Measurements from ENCODE around the gene NHSL1. TPM values are rescaled to one million over a fixed set of nuclear protein-coding genes. Genes with fewer than 3 reads are reported as not detected.
"Not testable (repeated sequence)": the region's sequence is repeated elsewhere in the genome, so short reads cannot be mapped to it uniquely, and the experiment has no call there.

The NHSL1 gene
- total RNA-seq, 1 donor from 2014 or later: 34.8 TPM

DNA sequence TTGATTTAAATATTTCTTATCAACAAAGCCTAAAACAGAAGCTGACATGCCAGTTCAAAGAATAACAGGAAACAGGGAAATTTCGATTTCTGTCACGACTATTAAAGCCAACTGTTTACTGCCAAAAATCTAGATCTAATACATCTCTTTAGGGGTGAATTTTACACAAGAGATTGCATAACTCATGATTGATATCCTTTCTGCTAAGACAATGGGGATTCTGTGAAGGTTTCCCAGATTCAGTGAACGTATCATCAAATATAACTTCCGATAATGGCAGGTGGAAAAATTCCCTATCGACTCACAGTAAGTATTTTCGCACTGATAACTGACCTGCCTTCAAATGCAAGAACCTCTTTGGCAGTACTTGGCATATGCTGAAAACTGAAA, 42.9 kb downstream of the NHSL1 start:
- no peak for ATAC-seq

DNA sequence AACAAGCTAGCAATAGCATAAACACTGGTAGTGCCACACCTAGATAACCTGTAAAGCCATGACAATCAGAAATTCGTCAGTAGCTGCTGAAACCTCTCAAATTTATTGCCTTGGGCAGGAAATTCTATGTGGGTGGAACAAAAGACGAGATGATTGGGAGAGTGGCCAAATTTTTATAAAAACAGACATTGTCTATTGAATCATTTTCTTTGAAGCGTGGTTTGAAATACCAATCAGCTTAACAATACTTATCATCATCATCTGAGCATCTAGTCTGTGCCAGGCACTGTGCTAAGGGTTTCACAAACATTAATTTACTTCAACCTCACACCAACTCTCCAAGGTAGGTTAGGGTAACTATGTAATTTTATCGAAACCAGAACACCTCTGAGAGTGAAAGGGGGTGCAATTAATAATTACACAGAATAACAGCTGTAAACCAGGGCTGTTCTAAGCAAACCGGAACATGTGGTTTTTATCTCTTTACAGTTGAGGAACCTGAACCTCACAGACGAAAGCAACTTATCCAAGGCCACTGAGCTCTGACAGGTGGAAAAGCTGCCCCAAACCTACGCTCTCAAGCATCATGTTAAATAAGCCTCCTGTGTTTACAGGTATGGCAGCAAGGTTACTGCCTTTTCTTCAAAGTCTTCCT, 43.4 kb downstream of the NHSL1 start:
- peak; percentile 81 for ATAC-seq

DNA sequence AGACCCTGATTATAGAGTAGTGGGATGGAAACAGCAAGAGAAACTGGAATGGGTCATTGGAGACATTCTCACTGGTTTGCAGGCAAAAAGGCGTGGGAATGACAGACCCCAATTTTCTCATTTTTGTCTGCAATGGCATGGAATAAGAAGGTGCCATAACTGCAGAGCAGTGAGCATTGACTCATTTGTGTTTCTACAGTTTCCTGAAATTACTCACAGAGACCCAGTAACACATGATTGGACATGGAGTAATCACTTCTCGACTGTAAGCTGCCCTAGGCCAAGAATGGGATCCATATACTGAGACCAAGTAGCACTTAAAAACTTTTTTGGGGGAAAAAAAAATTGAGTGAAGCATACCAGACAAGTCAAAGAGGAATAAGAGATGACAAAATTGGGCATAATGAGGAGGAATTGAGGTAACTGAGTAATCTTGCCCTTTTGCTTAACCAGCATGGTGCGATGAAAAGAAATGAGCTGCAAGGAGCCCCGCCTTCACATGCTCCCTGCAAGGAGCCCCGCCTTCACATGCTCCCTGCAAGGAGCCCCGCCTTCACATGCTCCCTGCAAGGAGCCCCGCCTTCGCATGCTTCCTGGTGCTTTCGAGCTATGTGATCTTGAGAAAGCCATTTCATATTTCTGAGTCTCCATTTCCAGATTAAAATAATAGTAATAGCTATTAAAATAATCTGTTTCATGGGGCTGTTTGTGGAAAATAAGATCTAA, 44.1 kb downstream of the NHSL1 start:
- peak; percentile 74 for ATAC-seq

DNA sequence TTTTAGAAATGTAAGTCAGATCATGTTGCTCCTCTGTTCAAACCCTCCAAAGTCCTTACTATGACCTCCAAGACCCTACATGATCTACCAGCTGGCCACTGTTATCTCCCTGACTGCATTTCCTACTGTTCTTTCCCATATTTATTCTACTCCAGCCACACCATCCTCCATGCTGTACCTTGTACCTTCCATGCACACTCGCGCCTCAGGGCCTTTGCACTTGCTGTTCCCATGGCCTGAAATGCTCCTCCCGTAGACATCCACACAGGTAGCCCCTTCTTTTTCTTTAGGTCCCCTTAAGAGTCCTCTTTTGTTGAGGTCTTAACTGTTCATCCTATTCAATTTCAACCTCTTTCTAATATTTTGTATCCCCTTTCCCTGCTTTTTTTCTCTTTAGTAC, 48.3 kb downstream of the NHSL1 start:
- ATAC-seq: no peak

DNA sequence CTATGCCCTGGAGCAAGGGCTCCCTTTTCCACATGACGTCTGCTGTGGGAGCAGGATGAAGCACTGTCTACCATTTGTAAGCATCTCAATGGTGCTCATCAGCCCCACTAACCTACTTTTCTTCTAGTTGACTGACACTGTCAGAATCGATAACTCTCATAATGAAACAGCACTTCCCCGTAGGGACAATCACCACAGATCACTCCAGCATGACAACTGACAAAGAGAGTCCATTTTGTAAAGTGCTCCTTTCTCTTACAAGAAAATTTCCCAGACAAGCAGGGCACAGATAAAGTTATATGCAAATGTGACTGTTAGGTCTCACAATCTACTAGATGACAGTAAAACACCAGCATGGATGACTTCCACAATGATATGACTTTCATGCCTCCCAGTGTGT, 48.8 kb downstream of the NHSL1 start:
- ATAC-seq: no peak

DNA sequence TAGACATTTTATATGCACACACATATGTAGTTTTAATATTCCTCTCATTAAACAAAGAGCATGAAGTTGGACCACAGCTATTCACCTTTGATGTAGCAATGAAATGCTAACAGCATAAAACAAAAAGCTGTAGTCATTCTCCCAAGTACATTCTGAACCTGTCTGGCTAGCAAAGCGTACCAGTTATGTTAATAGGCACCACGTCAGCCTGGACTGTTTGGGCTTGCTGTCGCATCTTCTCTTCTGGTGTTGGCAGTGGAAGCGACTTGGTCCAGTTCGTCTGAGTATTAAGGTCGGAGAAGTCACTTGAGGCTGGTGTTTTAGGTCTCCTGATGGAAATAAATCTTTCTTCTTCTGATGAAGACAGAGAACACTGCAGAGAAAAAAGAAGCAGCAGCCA, 52.5 kb downstream of the NHSL1 start:
- ATAC-seq: peak; percentile 80

DNA sequence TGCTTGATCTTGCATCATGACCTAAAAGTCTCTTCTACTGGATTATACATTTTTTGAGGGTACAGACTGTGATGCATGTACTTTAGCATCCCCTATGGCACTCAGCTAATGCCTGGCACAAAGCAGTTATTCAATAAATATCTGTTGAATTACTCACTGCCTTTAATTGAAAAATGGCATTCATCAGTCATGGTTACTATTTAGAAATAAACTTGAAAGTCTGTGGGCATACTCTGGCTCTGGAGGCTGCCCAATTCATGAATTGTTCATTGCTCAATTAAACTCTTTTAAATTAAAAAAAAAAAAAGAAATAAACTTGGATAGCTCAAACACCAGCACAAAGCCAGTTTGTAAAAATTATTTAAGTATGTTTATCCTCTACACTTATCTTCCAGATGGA, 55.3 kb downstream of the NHSL1 start:
- ATAC-seq: no peak

DNA sequence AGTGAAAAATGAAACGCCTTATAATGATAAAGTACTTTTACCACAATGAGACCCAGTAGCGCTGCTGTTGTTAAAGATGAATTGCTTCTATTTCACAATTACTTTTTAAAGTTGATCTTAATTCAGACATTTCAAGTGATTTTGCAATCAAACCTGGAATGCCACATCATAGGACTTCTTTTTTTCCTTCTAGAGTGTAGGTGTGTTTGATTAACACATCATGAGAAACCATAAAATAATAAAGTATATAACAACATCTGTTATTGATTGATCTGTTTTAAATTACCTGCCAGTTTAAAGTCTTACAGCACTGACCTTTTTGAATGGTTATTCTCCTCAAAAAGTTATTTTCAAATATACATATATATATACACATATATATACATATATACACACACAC, 56.6 kb downstream of the NHSL1 start:
- ATAC-seq: no peak

DNA sequence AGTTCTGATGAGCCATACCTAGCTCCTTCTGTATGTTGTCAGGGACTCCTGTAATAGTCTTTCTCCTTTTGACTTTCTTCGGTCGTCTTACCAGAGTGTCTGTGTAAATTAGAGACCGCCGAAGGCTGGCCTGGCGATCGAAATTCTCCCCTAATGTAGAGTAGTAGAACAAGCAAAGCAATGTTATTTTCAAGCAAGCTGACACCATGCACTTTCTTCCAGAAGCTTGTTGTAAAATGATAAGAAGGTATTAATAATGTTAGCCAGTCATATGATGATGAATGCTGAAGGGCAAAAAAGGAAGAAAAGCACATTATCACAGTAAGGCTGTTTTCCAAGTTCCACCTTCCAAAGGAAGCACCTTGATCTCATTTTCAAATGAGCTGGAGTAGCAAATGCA, 57.3 kb downstream of the NHSL1 start:
- no peak for ATAC-seq

DNA sequence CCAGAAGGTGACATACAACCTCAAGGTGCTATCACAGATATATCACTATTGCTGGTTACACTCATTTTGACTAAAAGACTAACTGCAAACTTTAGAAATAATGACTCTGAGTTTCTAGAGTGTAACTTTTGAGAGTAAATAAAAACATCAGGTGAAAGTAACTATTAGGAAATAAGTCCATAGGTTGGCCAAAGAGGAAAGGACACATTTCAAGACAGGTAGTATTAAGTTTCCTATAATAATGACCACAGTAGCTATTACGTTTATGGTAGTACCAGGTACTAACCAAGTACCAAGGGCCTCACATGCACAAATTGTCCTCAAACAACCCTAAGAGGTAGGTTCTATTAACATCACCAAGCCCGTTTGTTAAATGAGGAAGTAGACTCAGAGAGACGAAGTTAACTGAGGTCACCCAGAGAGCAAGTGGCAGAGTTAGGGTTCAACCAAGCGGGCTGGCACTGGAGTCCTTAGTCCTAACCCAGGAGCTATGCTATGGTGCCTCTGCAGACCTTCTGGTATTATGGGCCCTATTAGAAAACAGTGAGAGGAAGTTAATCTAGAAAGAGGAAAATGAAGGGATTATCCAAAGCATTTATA, 58.4 kb downstream of the NHSL1 start:
- peak; percentile 29 for ATAC-seq

DNA sequence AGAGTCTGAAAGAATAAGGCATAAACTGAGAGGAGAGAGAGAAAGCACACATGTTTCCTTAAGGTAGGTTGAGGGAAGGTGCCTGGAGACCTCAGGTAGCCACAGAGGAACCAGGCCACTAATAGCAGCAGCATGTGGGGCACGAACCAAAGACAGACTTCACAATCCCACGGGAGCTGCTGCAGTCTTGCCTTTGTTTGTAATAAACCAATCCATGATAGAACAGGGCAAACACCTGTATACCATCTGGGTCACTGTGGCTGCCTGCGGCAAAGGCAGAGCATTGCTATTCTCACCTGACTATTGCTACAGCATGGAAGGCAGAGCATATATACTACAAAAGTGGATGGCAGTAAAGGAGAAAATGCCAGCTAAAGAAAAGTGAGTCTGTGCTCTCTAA, 59.0 kb downstream of the NHSL1 start:
- no peak for ATAC-seq

DNA sequence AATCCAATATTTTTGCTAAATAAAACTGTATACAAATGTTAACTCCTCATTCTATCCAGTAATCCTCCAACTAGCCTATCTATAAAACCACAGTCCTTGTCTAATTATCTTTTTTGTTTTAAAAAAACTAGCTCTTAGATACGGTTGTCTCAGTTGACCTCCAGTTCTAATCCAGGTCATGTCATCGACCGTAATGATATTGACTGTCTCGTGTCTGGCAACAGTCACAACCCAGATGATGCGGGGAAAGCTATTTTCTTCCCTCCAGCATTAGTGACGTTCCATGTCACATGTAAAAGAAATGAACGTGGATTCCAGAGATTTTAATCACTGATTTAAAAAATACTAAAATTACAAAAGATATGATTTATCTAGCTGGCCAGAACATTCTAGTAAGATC, 59.7 kb downstream of the NHSL1 start:
- no peak for ATAC-seq

DNA sequence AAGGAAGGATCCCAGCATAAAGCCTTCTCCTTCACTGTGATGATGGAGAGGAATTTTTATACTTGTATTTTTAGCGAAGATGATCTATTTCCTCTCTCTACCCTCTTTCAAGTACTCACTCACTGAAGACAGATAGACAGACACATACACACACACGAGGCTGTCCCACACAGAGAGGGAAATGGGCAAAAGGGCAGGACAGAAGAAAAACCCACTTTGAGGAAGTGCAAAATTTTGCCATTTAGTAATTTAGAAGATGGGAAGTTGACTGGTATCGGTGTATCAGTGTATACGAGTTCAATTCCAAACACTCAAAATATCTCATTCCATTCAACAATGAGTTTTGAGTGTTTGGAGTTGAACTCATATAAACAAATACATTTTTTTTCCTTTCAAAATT, 64.4 kb downstream of the NHSL1 start:
- ATAC-seq: no peak

DNA sequence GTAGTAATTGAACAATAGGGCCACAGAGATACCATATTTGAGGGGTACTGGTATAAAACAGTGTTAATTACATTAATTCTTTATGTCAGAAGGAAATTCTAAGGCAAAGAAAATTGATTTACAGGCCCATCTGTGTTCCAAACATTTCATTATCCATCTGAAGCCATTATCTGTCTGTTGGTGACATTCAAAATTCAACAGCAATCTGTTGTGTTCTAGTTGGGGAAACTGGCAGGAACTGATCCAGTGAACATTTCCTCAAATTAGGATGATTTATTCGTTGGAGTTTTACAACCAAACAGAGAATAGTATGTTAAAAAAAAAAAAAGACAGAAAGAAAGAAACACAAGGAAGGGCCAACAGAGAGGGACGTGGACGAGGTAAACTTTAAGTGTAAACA, 65.2 kb downstream of the NHSL1 start:
- no peak for ATAC-seq

DNA sequence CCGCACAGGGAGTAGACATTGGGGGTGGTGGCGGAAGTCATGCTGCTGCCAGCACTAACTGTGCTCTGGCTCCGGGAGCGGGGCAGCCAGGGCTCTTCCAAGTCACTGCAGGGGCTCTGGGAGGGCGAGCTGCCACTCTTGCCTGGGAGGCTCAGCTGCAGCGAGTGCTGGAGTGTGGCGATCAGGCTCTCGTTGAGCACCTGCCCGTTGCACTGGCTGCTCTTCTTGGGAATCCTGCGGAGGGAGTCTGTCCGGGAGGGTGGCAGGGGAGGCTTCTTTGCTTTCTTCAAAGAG, 67.3 kb downstream of the NHSL1 start:
- ATAC-seq: no peak

DNA sequence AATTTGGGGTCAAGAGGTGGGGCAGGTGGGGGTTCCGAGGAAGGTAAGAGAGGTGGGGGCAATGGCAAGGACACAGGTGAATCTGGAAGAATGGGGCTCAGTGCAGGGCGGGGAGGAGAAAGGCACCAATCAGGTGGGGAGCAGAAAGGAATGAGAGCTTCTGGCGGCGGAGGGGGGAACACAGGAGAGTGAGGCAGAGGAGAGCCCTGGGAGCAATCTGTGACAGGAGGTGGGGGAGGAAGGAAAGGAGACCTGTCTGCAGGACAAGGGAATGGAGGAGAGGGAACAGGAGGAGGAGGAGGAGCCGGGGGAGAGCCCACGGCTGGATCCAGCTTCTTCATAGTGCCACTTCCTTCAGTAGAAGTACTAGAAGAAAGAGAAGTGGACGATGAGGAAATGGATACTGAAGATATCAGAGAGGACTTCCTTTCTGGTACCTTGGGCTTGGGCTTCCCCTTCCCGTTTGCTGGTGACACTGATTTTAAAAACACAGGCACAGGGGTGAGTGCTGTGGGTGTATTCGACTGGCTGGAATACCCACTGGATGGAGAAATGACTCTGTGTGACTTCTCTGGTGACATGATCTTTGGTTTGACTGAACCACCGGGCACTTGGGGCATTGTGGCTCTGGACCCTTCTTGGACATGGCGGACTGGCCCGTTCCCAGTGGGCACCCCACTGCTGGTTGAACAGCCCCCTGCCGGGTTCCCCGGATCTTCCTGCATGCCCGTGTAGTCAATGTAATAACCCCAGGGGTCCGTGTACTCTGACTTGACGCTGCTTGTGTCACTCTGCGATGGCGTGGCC, 67.8 kb downstream of the NHSL1 start:
- ATAC-seq: no peak

DNA sequence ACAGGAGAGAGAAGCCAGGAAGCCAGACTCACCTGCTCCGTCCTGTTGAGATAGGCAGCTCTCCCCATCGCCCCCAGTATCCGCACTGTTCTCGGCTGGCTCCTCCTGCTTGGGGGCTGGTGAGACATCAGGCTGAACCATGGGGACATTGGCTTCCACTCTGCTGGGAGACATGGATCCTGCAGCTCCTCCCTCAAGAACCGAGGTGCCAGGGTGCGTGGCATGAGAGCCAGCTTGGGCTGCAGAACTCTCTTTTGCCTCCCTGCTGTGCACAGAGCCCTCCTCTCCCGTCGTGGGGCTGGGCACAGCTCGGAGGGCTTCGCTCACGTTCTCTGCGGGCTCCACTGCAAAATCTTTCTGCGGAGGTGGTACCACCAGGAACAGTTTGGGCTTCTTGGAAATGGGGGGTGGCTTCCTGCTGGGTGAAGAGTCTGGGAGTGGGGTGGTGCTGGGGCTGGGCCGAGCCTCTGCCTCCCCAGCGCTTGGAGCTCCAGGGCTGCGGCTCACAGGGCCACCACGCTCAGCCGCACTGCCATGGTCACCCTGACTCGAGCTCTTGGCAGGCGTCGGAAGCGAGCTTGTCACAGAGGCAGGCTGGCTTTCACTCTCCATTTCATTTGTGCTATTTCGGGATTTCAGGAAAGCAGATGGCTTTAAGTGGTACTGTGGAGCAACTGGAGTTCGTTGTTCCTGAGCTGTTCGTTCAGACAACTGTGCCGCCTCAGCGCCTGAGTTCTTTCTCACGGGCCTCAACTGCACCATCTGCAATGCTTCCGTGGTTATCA, 68.7 kb downstream of the NHSL1 start:
- ATAC-seq: no peak

DNA sequence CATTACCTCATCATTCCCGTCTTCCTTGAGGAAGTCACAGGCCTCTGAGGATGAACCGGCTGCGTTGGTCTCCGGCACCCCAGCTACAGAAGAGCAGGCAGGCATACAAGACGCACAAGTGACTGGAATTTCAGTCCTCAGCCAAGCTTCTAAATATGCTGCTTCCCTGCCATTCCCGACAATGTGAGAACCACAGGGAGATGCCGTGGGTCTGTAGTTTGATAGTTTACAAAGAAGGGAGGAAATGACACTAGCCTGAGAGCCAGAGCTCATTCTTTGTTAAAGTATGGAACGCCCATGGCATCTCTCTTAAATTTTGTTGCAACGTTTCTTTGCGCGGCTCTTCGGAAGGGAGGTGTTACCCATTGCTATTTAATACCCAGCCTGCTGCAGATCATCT, 69.5 kb downstream of the NHSL1 start:
- no peak for ATAC-seq

DNA sequence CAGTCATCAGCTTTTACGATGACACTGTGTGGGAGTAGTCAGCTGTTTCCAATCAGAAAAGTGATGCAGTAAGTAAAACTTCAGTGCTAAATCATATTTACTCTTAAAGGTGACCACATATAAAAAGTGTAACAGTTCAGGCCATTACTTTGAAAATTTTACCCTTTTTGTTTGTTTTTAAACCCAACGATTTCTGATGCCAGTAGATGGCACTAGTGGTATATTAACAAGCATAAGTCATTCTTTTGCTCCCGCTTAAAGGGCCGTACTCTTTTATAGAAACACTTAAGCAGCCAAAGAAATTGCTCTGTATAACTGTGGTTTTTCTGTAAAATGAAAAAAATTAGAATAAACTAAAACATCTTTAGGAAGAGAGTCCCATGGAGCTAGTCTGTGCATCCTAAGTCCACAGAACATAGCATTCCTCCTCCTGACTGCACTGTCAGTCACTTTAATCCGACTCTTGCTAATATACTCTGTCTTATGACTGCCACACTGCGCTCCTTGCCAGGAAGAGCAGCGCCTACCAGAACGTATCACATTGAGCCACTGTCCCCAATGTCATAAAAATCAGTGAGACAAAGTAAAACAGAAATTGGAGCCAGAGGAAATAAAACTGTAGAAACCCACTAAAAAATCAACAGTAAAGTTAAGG, 70.2 kb downstream of the NHSL1 start:
- no peak for ATAC-seq

DNA sequence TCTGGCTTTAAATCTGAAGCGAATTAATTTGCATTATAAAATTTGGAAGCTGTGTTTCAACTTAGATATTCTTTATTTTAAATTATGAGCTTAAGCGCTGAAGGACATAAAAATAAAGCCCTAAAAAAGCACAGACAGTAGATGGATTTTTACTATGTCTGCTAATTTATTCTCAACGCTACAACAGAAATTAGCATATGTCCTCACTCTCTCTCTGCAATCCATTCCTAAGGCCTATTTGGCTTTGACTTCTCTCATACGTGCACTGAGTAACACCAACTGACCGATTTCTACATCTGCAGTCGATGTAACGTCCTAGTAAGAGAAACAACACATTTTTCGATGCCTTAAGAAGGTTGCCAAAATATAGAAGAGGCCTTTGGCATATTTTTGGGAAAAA, 71.6 kb downstream of the NHSL1 start:
- no peak for ATAC-seq

DNA sequence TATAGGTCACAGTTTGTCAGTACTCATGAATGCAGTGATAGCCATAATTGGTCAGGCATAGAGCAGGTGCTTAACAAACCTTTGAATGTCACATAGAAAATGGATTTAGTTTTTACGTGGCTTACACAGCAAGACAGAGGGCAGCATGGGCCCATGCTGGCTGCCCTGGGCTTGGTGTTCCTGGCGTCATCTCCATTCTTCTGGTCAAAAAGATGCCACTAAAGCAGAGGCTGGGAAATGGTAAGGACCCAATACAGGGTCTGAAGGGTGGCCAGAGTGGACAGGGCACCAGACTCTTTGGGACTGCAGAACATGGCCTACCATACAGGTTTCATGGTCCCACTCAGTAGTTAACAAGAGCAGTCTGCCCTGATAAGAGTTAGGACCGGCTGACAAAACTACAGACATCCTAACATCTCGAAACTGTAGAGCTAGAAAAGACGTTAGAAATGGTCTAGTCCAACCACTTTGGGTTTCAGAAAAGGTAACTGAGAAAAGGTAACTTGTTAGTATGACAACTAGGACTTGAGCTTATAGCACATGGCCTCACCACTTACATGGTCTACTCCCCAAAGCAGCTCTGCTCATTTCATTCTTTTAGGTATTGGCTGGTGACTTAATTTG, 72.7 kb downstream of the NHSL1 start:
- ATAC-seq: no peak

DNA sequence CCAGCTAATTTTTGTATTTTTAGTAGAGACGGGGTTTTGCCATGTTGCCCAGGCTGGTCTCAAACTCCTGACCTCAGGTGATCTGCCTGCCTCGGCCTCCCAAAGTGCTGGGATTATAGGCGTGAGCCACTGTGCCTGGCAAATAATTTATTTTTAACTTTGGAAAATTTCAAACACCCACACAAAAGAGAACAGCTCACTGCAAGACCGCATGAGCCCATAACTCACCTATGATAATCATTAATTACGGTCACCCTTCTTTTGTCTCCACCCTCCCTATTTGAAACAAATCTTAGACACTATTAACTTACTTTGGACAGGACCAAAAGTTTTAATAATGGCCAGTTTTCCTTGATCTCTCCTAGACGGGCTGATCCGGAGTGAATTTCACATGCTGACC, 74.0 kb downstream of the NHSL1 start:
- not testable (repeated sequence) for ATAC-seq
